ENCODE data around the gene ZNF236. TPM values are rescaled to one million over a fixed set of nuclear protein-coding genes. Genes with fewer than 3 reads are reported as not detected.

ZNF236 gene
- total and polyA plus RNA-seq, 2 experiments from 2014 or later, result 7.4 to 8.2 TPM

DNA sequence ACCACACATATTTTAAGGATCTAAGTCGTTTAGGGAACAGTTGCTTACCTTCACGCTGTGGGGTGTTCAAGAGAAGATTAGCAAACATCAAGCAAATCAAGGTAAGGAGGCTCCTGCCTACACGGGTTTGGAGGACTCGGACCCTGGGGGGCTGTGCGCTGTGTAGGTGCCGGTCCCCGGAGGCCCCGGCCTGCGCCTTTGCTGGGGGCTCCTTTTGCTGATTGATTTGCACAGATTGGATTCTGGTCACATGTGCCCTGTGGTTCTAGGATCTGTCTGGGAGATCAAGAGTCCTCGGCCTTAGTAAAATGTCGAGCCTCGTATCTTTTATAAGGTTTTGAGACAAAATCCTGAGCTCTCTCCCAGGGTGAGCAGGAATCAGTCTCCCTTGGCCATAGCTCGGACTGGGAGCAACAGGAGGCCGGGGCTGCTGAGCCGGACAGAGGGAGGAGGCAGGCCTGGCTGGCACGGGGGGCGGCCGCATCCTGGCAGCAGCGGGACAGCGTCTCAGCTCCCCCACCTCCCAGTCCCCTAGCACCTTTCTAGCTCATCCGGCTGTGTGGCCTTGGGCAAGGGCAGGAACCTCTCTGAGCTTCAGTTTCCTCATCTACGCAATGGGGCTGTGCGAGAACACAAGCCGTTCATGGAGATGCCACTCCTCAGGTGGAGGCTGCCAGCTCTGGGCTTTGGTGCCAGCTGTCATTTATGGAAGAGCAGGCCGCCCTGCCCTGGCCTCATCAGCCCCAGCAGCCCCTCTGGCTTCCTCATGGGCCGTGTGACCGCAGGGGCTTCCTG is 163.0 kb downstream of the ZNF236 start:
- DNase-seq (ENCODE audit: low spot score), result no peak
- Histone ChIP-seq H4K20me1 (ENCODE audit: insufficient read depth, poor library complexity, severe bottlenecking) (no peaks in the 10 kb centered on the region), H3K36me3 (replicated peaks; ENCODE audit: insufficient read depth, low read depth) (no peaks in the 10 kb centered on the region), H3K9me2 (replicated peaks; ENCODE audit: insufficient read depth) (no peaks in the 10 kb centered on the region), H3K4me2 (no peak overlapping the region), H3K27ac (no peak overlapping the region), H3K4me1 (ENCODE audit: insufficient read depth) (no peaks in the 10 kb centered on the region), H2AFZ (no peak overlapping the region), H3K4me3 (no peak overlapping the region), H3K79me2 (no peaks in the 10 kb centered on the region), H3K9me3 (ENCODE audit: low read depth) (no peaks in the 10 kb centered on the region), H3K27me3 (no peaks in the 10 kb centered on the region)
- TF ChIP-seq EZH2 (IDR thresholded peaks at IDR 0.05; ENCODE audit: borderline replicate concordance) (no peak), CTCF (IDR thresholded peaks at IDR 0.05; ENCODE audit: poor library complexity) (no peak), EZH2phosphoT487 (IDR thresholded peaks at IDR 0.05; ENCODE audit: low read depth, severe bottlenecking, unreplicated experiment) (no peak)
- WGBS (ENCODE audit: low lambda C conversion rate, missing lambda C conversion rate), result 96% methylated on average over 27 of the region's 27 CpGs

- H3K36me3 ChIP-seq (replicated peaks; ENCODE audit: insufficient read depth, low read depth), result no peaks in the 10 kb centered on the region
- H3K4me1 ChIP-seq (ENCODE audit: insufficient read depth), result no peaks in the 10 kb centered on the region
- no peaks in the 10 kb centered on the region for H4K20me1 ChIP-seq (ENCODE audit: insufficient read depth, poor library complexity, severe bottlenecking)
- no peak overlapping the region for H3K4me3 ChIP-seq
- WGBS (ENCODE audit: low lambda C conversion rate, missing lambda C conversion rate), result 91% methylated on average over 9 of the region's 9 CpGs
- TF ChIP-seq EZH2 (IDR thresholded peaks at IDR 0.05; ENCODE audit: borderline replicate concordance) (no peak), EZH2phosphoT487 (IDR thresholded peaks at IDR 0.05; ENCODE audit: low read depth, severe bottlenecking, unreplicated experiment) (no peak), CTCF (IDR thresholded peaks at IDR 0.05; ENCODE audit: poor library complexity) (no peak)
- no peaks in the 10 kb centered on the region for H3K79me2 ChIP-seq
- no peak for DNase-seq (ENCODE audit: low spot score)
- no peaks in the 10 kb centered on the region for H3K27me3 ChIP-seq
- H3K9me3 ChIP-seq (ENCODE audit: low read depth), result no peaks in the 10 kb centered on the region
- no peak overlapping the region for H3K4me2 ChIP-seq
- H2AFZ ChIP-seq, result no peak overlapping the region
- no peaks in the 10 kb centered on the region for H3K9me2 ChIP-seq (replicated peaks; ENCODE audit: insufficient read depth)
- H3K27ac ChIP-seq, result no peak overlapping the region
Observed at GRCh38 chr18:76985951-76986236, 163.5 kb downstream of the ZNF236 start.

GRCh38 chr18:76986406-76986805 is 164.0 kb downstream of the ZNF236 start:
- 88% methylated on average over 7 of the region's 7 CpGs for WGBS (ENCODE audit: low lambda C conversion rate, missing lambda C conversion rate)
- Histone ChIP-seq H3K4me3 (no peak overlapping the region), H3K9me3 (ENCODE audit: low read depth) (no peaks in the 10 kb centered on the region), H3K9me2 (replicated peaks; ENCODE audit: insufficient read depth) (no peaks in the 10 kb centered on the region), H3K27me3 (no peaks in the 10 kb centered on the region), H4K20me1 (ENCODE audit: insufficient read depth, poor library complexity, severe bottlenecking) (no peaks in the 10 kb centered on the region), H3K36me3 (replicated peaks; ENCODE audit: insufficient read depth, low read depth) (no peaks in the 10 kb centered on the region), H3K27ac (no peak overlapping the region), H3K4me2 (no peak overlapping the region), H2AFZ (no peak overlapping the region), H3K4me1 (ENCODE audit: insufficient read depth) (no peaks in the 10 kb centered on the region), H3K79me2 (no peaks in the 10 kb centered on the region)
- no peak for DNase-seq (ENCODE audit: low spot score)
- TF ChIP-seq EZH2 (IDR thresholded peaks at IDR 0.05; ENCODE audit: borderline replicate concordance) (no peak), CTCF (IDR thresholded peaks at IDR 0.05; ENCODE audit: poor library complexity) (no peak), EZH2phosphoT487 (IDR thresholded peaks at IDR 0.05; ENCODE audit: low read depth, severe bottlenecking, unreplicated experiment) (no peak)
